Measurements from ENCODE around the gene IQCF5.

IQCF5 gene

GRCh38 chr3:51830836-51831385, 44.5 kb downstream of the IQCF5 start:
- DNase-seq (ENCODE audit: low read depth), result no peak
- no peak for TF ChIP-seq CTCF (IDR thresholded peaks at IDR 0.05; ENCODE audit: insufficient read depth, low read depth, low read length, missing control alignments)
- no peak overlapping the region for H3K4me3 ChIP-seq (ENCODE audit: low read depth, low read length)

GRCh38 chr3:51830345-51830744, 45.1 kb downstream of the IQCF5 start:
- DNase-seq (ENCODE audit: low read depth), result no peak
- no peak for TF ChIP-seq CTCF (IDR thresholded peaks at IDR 0.05; ENCODE audit: insufficient read depth, low read depth, low read length, missing control alignments)
- H3K4me3 ChIP-seq (ENCODE audit: low read depth, low read length), result no peak overlapping the region

- TF ChIP-seq CTCF (IDR thresholded peaks at IDR 0.05; ENCODE audit: insufficient read depth, low read depth, low read length, missing control alignments), result no peak
- no peak for DNase-seq (ENCODE audit: low read depth)
- no peak overlapping the region for H3K4me3 ChIP-seq (ENCODE audit: low read depth, low read length)
These were observed 47.1 kb downstream of the IQCF5 start for GRCh38 chr3:51828297-51828696.

Data from GM12865 (cell line).